ENCODE results near the gene IL13RA2. TPM values are rescaled to one million over a fixed set of nuclear protein-coding genes. Genes with fewer than 3 reads are reported as not detected.

IL13RA2 gene
- total and polyA plus RNA-seq, 4 donors: 1.9 to 5.4 (median 2.8) TPM

- WGBS: 70% methylated on average over 3 of the region's 3 CpGs
- DNase-seq (ENCODE audit: low spot score): no peak
- Histone ChIP-seq H3K4me1 (ENCODE audit: control insufficient read depth in 4 of 4, insufficient read depth in 4 of 4, low read length in 3 of 4) (no peaks in the 10 kb centered on the region), H3K36me3 (ENCODE audit: control insufficient read depth in 4 of 4, insufficient read depth in 3 of 4, low read depth in 1 of 4, low read length in 3 of 4) (no peaks in the 10 kb centered on the region), H3K9ac (ENCODE audit: low read depth in 1 of 2, low read length in 2 of 2) (no peak overlapping the region), H3K9me3 (ENCODE audit: control insufficient read depth in 4 of 4, low read length in 3 of 4) (no peaks in the 10 kb centered on the region), H3K27ac (ENCODE audit: low read depth in 1 of 2, low read length in 2 of 2) (no peak overlapping the region), H3K27me3 (ENCODE audit: control insufficient read depth in 4 of 4, insufficient read depth in 4 of 4, low read length in 3 of 4) (no peaks in the 10 kb centered on the region), H3K4me3 (ENCODE audit: low read depth in 1 of 3, low read length in 3 of 3) (no peak overlapping the region)
- TF ChIP-seq GABPA (IDR thresholded peaks at IDR 0.05 in 1 of 2, conservative IDR thresholded peaks at IDR 0.05 in 1 of 2) (no peak), JUND (IDR thresholded peaks at IDR 0.05) (no peak), TAF1 (conservative IDR thresholded peaks at IDR 0.05) (no peak), REST (IDR thresholded peaks at IDR 0.05) (no peak), MAX (IDR thresholded peaks at IDR 0.05) (no peak), FOXA2 (IDR thresholded peaks at IDR 0.05) (no peak), YY1 (IDR thresholded peaks at IDR 0.05) (no peak), FOXA1 (IDR thresholded peaks at IDR 0.05) (no peak), EGR1 (IDR thresholded peaks at IDR 0.05; ENCODE audit: low read depth in 2 of 2) (no peak), NR2F2 (IDR thresholded peaks at IDR 0.05) (no peak), SP1 (IDR thresholded peaks at IDR 0.05) (no peak), HNF4A (conservative IDR thresholded peaks at IDR 0.05) (no peak), RAD21 (IDR thresholded peaks at IDR 0.05) (no peak), CTCF (IDR thresholded peaks at IDR 0.05; ENCODE audit: low read depth, low read length, missing input control) (no peak), HNF4G (IDR thresholded peaks at IDR 0.05) (no peak), RXRA (IDR thresholded peaks at IDR 0.05) (no peak), ZBTB33 (IDR thresholded peaks at IDR 0.05) (no peak), ATF3 (IDR thresholded peaks at IDR 0.05) (no peak)
Measured at GRCh38 chrX:114964374-114964773, 53.0 kb downstream of the IL13RA2 start.
